GM10847 (cell line): Measurements from ENCODE around the gene KCNMA1.

ENCODE experiments used
- POLR2A ChIP-seq: IDR thresholded peaks from 2 replicates; pipeline ENCODE4 v1.6.1; 2011; ENCODE audit not compliant: insufficient read length; ENCODE audit errors: extremely low read depth

KCNMA1 gene

GRCh38 chr10:77383861-77384553 is 253.6 kb downstream of the KCNMA1 start:
- TF ChIP-seq POLR2A: no peak

GRCh38 chr10:77381750-77382149 is 255.9 kb downstream of the KCNMA1 start:
- TF ChIP-seq POLR2A: no peak

- no peak for TF ChIP-seq POLR2A
Measured at GRCh38 chr10:77380723-77381122, 256.9 kb downstream of the KCNMA1 start.

- TF ChIP-seq POLR2A: no peak
Measured at GRCh38 chr10:77380191-77380590, 257.4 kb downstream of the KCNMA1 start.

GRCh38 chr10:77378366-77379349 is 258.9 kb downstream of the KCNMA1 start:
- TF ChIP-seq POLR2A: no peak

GRCh38 chr10:77377678-77378352 is 259.8 kb downstream of the KCNMA1 start:
- no peak for TF ChIP-seq POLR2A

- no peak for TF ChIP-seq POLR2A
Measured at GRCh38 chr10:77377034-77377433, 260.6 kb downstream of the KCNMA1 start.

- TF ChIP-seq POLR2A: no peak
Measured at GRCh38 chr10:77374189-77374656, 263.4 kb downstream of the KCNMA1 start.

GRCh38 chr10:77371848-77372799 is 265.5 kb downstream of the KCNMA1 start:
- TF ChIP-seq POLR2A: no peak

- no peak for TF ChIP-seq POLR2A
Measured at GRCh38 chr10:77371421-77371820, 266.2 kb downstream of the KCNMA1 start.

GRCh38 chr10:77368006-77368405 is 269.6 kb downstream of the KCNMA1 start:
- no peak for TF ChIP-seq POLR2A

- no peak for TF ChIP-seq POLR2A
Measured at GRCh38 chr10:77363210-77363609, 274.4 kb downstream of the KCNMA1 start.

- TF ChIP-seq POLR2A: no peak
Measured at GRCh38 chr10:77361831-77362230, 275.8 kb downstream of the KCNMA1 start.

- no peak for TF ChIP-seq POLR2A
Measured at GRCh38 chr10:77361426-77361825, 276.2 kb downstream of the KCNMA1 start.
